Measurements from ENCODE around the gene FAM3C. TPM values are rescaled to one million over a fixed set of nuclear protein-coding genes. Genes with fewer than 3 reads are reported as not detected.

The FAM3C gene
- total RNA-seq, 4 donors from 2014 or later = 91.0 to 109 (median 97.9) TPM

DNA sequence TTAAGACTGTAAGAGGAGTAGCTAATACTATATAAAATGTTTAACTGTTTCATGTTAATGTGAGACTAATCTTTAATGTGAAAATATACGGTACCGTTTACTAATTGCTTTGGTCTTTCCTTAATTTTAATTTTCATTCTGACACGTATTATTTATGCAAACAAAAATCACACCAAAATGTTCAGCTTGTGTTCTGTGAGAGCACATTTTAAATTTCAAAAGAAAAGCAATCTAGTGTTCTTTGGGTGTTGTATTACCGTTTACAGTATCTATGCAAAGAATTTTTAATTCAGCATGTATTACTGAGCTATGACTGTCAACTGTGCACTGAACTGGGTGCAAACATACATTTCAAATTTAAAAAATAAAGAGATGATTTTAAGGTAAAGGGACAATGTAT lies 65.1 kb downstream of the FAM3C start:
- Histone ChIP-seq H3K9me3 (no peaks in the 10 kb centered on the region), H3K36me3 (no peaks in the 10 kb centered on the region), H3K27ac (no peak overlapping the region), H3K4me3 (replicated peaks in 1 of 3) (no peak overlapping the region), H3K4me1 (peaks cover 15 to 16% of the 10 kb centered on the region in 2 donors), H3K27me3 (peaks cover 29% of the 10 kb centered on the region)
- no peak for DNase-seq
- TF ChIP-seq, protein P1, sequence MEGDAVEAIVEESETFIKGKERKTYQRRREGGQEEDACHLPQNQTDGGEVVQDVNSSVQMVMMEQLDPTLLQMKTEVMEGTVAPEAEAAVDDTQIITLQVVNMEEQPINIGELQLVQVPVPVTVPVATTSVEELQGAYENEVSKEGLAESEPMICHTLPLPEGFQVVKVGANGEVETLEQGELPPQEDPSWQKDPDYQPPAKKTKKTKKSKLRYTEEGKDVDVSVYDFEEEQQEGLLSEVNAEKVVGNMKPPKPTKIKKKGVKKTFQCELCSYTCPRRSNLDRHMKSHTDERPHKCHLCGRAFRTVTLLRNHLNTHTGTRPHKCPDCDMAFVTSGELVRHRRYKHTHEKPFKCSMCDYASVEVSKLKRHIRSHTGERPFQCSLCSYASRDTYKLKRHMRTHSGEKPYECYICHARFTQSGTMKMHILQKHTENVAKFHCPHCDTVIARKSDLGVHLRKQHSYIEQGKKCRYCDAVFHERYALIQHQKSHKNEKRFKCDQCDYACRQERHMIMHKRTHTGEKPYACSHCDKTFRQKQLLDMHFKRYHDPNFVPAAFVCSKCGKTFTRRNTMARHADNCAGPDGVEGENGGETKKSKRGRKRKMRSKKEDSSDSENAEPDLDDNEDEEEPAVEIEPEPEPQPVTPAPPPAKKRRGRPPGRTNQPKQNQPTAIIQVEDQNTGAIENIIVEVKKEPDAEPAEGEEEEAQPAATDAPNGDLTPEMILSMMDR (IDR thresholded peaks at IDR 0.05) = no peak
- no peak for TF ChIP-seq POLR2A (IDR thresholded peaks at IDR 0.05)
- 86 to 90% methylated on average over 4 of the region's 4 CpGs for WGBS, 2 donors
- intact Hi-C loops (cut with DNase I) = no loop called here

DNA sequence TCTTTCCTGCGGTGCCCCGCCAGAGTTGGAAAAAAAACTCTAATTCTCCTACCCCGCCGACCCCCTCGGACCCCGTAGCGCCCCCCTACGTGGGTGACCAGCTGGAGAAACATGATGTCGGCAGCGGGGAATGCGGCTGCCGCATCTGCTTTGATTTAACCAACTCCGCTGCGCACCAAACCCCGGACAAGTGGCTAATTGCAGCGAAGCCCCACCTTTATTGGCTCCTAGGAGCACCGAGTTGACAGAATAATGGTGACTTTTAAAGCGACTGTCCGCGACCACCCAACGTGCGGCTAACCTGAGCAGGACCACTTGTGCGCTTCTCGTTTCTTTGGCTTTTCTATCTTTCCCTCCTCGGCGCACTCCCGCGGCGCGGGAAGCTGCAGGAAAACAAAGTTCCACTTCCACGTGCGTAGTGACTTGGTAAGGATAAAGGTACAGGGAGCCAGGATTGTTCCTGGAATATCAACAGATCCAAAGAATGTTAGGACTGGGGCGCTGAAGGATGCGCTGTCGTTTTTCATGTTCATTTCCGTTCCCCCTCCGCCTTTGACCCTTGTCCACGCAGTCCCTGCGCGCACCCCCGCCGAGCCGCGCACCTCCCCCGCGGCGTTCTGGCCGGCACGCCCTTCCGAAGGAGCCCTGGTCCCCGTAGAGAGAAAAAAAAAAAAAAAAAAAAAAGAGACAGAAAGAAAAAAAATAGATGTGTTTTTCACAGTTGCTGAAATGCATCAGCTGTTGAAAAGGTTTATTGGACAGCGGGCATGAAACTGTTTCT lies 65.9 kb downstream of the FAM3C start:
- H3K27me3 ChIP-seq = peaks cover 29% of the 10 kb centered on the region
- peaks cover 15 to 16% of the 10 kb centered on the region in 2 donors for H3K4me1 ChIP-seq
- intact Hi-C loops (cut with DNase I) = no loop called here
- H3K4me3 ChIP-seq (replicated peaks in 1 of 3) = peak overlapping the region in 1 of 3 donors; percentile 8
- H3K36me3 ChIP-seq = no peaks in the 10 kb centered on the region
- no peak overlapping the region for H3K27ac ChIP-seq
- TF ChIP-seq, protein P1 (IDR thresholded peaks at IDR 0.05) = no peak
- DNase-seq = peak; percentile 8 to 10
- no peaks in the 10 kb centered on the region for H3K9me3 ChIP-seq
- WGBS, 2 donors = 3 to 5% methylated on average over 41 to 52 of the region's 52 CpGs

DNA sequence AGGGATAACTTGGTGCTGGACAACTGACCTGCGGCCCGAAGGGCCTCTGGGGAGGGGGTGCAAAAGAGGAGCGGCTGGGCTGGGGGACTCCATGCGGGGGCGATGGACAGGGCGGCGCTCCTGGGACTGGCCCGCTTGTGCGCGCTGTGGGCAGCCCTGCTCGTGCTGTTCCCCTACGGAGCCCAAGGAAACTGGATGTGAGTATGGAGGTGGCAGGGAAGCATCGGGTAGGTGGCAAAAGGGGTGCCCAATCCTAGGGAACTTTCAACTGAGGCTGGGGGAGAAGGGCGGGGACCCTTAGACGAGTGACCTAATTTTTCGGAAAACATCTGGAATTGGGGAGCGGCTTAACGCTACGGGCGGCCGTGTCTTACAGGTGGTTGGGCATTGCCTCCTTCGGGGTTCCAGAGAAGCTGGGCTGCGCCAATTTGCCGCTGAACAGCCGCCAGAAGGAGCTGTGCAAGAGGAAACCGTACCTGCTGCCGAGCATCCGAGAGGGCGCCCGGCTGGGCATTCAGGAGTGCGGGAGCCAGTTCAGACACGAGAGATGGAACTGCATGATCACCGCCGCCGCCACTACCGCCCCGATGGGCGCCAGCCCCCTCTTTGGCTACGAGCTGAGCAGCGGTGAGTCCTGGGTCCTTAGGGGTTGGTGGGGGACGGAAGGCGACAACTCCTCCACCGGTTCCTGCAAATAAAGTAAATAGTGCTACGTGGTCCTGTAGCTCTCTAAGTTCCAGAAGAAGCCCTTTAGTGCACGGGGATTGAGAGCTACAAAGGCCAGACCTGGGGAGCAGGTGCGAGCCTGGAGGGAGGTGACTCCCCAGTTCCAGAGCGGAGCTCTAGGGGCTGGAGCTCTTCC lies 66.7 kb downstream of the FAM3C start:
- peak; percentile 28 to 40 for DNase-seq
- no peak for TF ChIP-seq POLR2A (IDR thresholded peaks at IDR 0.05)
- TF ChIP-seq, protein P1 (IDR thresholded peaks at IDR 0.05) = no peak
- Histone ChIP-seq H3K4me3 (replicated peaks in 1 of 3) (peak overlapping the region in 1 of 3 donors; percentile 8), H3K27ac (no peak overlapping the region), H3K4me1 (peaks cover 15 to 16% of the 10 kb centered on the region in 2 donors), H3K36me3 (no peaks in the 10 kb centered on the region), H3K9me3 (no peaks in the 10 kb centered on the region), H3K27me3 (peaks cover 29% of the 10 kb centered on the region)
- 3 to 8% methylated on average over 34 to 47 of the region's 47 CpGs for WGBS, 2 donors
- intact Hi-C loops (cut with DNase I) = no loop called here

DNA sequence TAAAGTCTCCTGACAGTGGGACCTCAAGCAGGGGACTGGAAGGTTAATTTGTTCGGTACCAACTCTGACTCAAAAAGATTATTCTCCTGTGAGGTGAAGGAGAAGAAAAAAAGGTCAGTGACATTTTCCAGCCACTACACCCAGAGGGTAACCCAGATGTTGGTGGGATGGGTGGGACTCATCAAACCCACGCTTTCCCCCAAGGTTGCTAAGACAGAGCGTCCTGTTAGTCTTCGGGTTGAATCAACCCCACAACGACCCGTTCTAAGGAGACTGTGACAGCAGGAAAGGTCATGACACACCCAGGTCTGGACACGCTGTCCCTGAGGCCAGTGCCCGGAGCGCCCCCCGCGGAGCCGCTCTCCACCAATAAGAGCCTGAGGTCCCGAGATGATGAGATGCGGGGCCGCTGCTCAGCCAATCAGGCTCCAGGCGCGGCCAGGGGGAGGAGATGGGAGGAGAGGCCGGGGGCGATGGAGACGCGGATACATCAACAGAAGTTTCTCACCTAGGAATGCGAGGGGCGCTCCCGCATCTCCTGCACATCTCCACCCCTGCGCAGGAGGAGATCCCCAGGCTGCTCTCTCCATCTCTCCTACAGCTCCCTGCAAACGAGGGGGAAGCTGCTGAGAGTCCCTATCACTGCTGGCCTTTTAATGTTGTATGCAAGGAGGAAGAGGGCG lies 67.5 kb downstream of the FAM3C start, which contains the start of gene WNT16:
Gene WNT16 (plus strand): TSS at position 493 of the 683 bp plus-strand sequence. CDS start 293 bp downstream, outside the sequence.
- Histone ChIP-seq H3K4me1 (peaks cover 15 to 16% of the 10 kb centered on the region in 2 donors), H3K9me3 (no peaks in the 10 kb centered on the region), H3K27ac (no peak within 1 kb of the TSS), H3K36me3 (no peaks in the 10 kb centered on the region), H3K4me3 (replicated peaks in 1 of 3) (peak within 1 kb of the TSS in 1 of 3 donors; percentile 8), H3K27me3 (peaks cover 29% of the 10 kb centered on the region)
- no peak for DNase-seq
- 18 to 19% methylated on average over 23 to 26 of the region's 27 CpGs for WGBS, 2 donors
- TF ChIP-seq, protein P1 (IDR thresholded peaks at IDR 0.05) = no peak
- no peak for TF ChIP-seq POLR2A (IDR thresholded peaks at IDR 0.05)
- intact Hi-C loops (cut with DNase I) = no loop called here

Data from thyroid gland (tissue), 4 donors.